Neural crest cell (in vitro differentiated cells): ENCODE data around the gene USP4. TPM values are rescaled to one million over a fixed set of nuclear protein-coding genes. Genes with fewer than 3 reads are reported as not detected.

Experiments
- DNase-seq: peaks from one replicate; pipeline ENCODE4 v3.0.0; 2021; ENCODE audit warnings: low read depth, mixed read lengths, low spot score
- H3K27ac Mint-ChIP-seq: one replicate; pipeline ENCODE4 v1.8.0; 2021; ENCODE audit warnings: mild to moderate bottlenecking, mixed read lengths; ENCODE audit not compliant: unreplicated experiment
- H3K27me3 Mint-ChIP-seq: 2 replicates; pipeline ENCODE4 v1.8.0; 2021; ENCODE audit warnings: low read depth, mild to moderate bottlenecking, mixed read lengths
- H3K36me3 Mint-ChIP-seq: 2 replicates; pipeline ENCODE4 v1.8.0; 2021; ENCODE audit warnings: low read depth, mild to moderate bottlenecking, mixed read lengths
- H3K4me1 Mint-ChIP-seq: 2 replicates; pipeline ENCODE4 v1.8.0; 2021; ENCODE audit warnings: mixed read lengths
- H3K4me3 Mint-ChIP-seq: one replicate; pipeline ENCODE4 v1.8.0; 2021; ENCODE audit warnings: mild to moderate bottlenecking, mixed read lengths
- H3K9me3 Mint-ChIP-seq: 2 replicates; pipeline ENCODE4 v1.8.0; 2021; ENCODE audit warnings: mixed read lengths
- CTCF ChIP-seq: fragments of 200-600 bp; sonication (generic); conservative IDR thresholded peaks from 2 replicates; pipeline ENCODE4 v1.5.0; 2021; ENCODE audit warnings: antibody characterized with exemption, mild to moderate bottlenecking
- total RNA-seq: library from RNA; stranded (reverse); gene quantifications from 2 replicates; pipeline ENCODE4 v1.2.1, GENCODE V29; 2021

The USP4 gene
- total RNA-seq, 1 donor from 2014 or later = 41.5 TPM

- Mint-ChIP-seq H3K9me3 (no peaks in the 10 kb centered on the region), H3K27ac (no peak overlapping the region), H3K36me3 (peaks cover 15% of the 10 kb centered on the region), H3K27me3 (no peaks in the 10 kb centered on the region), H3K4me1 (no peaks in the 10 kb centered on the region), H3K4me3 (no peak overlapping the region)
- TF ChIP-seq CTCF = no peak
- DNase-seq = no peak
These were observed 61.3 kb downstream of the USP4 start for GRCh38 chr3:49278548-49278947.

GRCh38 chr3:49277383-49277775 is 62.5 kb downstream of the USP4 start:
- H3K27ac Mint-ChIP-seq = peak overlapping the region; percentile 75

GRCh38 chr3:49276475-49277382 is 63.1 kb downstream of the USP4 start, which contains the start of gene C3orf62:
TSS of gene C3orf62 (minus strand) at chr3:49277232. CDS start at chr3:49276872, 360 bp downstream.
- Mint-ChIP-seq H3K4me3 (no peak within 1 kb of the TSS), H3K27ac (peak within 1 kb of the TSS; percentile 75), H3K36me3 (peaks cover 13% of the 10 kb centered on the region), H3K27me3 (no peaks in the 10 kb centered on the region), H3K4me1 (no peaks in the 10 kb centered on the region), H3K9me3 (no peaks in the 10 kb centered on the region)
- TF ChIP-seq CTCF = no peak
- no peak for DNase-seq

More at GRCh38 chr3:49277383-49277775, 62.5 kb downstream of the USP4 start:
- H3K9me3 Mint-ChIP-seq = no peaks in the 10 kb centered on the region
- DNase-seq = no peak
- no peak overlapping the region for H3K4me3 Mint-ChIP-seq
- no peaks in the 10 kb centered on the region for H3K4me1 Mint-ChIP-seq
- TF ChIP-seq CTCF = no peak
- no peaks in the 10 kb centered on the region for H3K27me3 Mint-ChIP-seq
- peaks cover 13% of the 10 kb centered on the region for H3K36me3 Mint-ChIP-seq

GRCh38 chr3:49273825-49274532 is 65.9 kb downstream of the USP4 start:
- H3K4me3 Mint-ChIP-seq = no peak overlapping the region
- no peaks in the 10 kb centered on the region for H3K27me3 Mint-ChIP-seq
- DNase-seq = no peak
- H3K36me3 Mint-ChIP-seq = peaks cover 15% of the 10 kb centered on the region
- TF ChIP-seq CTCF = no peak
- no peaks in the 10 kb centered on the region for H3K4me1 Mint-ChIP-seq
- no peaks in the 10 kb centered on the region for H3K9me3 Mint-ChIP-seq
- H3K27ac Mint-ChIP-seq = no peak overlapping the region

- no peaks in the 10 kb centered on the region for H3K9me3 Mint-ChIP-seq
- no peaks in the 10 kb centered on the region for H3K4me1 Mint-ChIP-seq
- no peak overlapping the region for H3K4me3 Mint-ChIP-seq
- peaks cover 8% of the 10 kb centered on the region for H3K36me3 Mint-ChIP-seq
- no peak for DNase-seq
- H3K27me3 Mint-ChIP-seq = no peaks in the 10 kb centered on the region
- no peak for TF ChIP-seq CTCF
- H3K27ac Mint-ChIP-seq = no peak overlapping the region
These were observed 68.8 kb downstream of the USP4 start for GRCh38 chr3:49271047-49271446.
